Activated CD8-positive, alpha-beta T cell treated with anti-CD3 and anti-CD28 coated beads for 36 hours (primary cell): ENCODE data around the gene FETUB. TPM values are rescaled to one million over a fixed set of nuclear protein-coding genes. Genes with fewer than 3 reads are reported as not detected.

Experiments used
- ATAC-seq: fragments of 200-7000 bp; cut with Tn5 transposase; one replicate; pipeline ENCODE4 v1.10.0; 2021; ENCODE audit warnings: mild to moderate bottlenecking, moderate library complexity
- CTCF ChIA-PET: fragments of 350-600 bp; sonication (Branson Sonifier 250); formaldehyde crosslinking; loops from one replicate; lab custom pipeline; 2021; ENCODE audit warnings: antibody characterized with exemption; lab: Charles Lee
- POLR2A ChIA-PET: fragments of 350-600 bp; sonication (Branson Sonifier 250); formaldehyde crosslinking; loops from one replicate; lab custom pipeline; 2021; ENCODE audit warnings: antibody characterized with exemption; lab: Charles Lee
- DNase-seq: peaks from one replicate; pipeline ENCODE4 v3.0.0-alpha.2; 2020
- H3K27ac Mint-ChIP-seq: one replicate; pipeline ENCODE4 v1.8.0; 2021; ENCODE audit warnings: mild to moderate bottlenecking, mixed read lengths
- H3K27me3 Mint-ChIP-seq: one replicate; pipeline ENCODE4 v1.8.0; 2021; ENCODE audit warnings: mixed read lengths
- H3K36me3 Mint-ChIP-seq: one replicate; pipeline ENCODE4 v1.8.0; 2021; ENCODE audit warnings: low read depth, mixed read lengths
- H3K4me1 Mint-ChIP-seq: one replicate; pipeline ENCODE4 v1.8.0; 2021; ENCODE audit warnings: low read depth, mixed read lengths
- H3K4me3 Mint-ChIP-seq: one replicate; pipeline ENCODE4 v1.8.0; 2021; ENCODE audit warnings: mild to moderate bottlenecking, moderate library complexity, mixed read lengths
- H3K9me3 Mint-ChIP-seq: one replicate; pipeline ENCODE4 v1.8.0; 2021; ENCODE audit warnings: mixed read lengths
- CTCF ChIP-seq: fragments of 200-600 bp; IDR thresholded peaks from one replicate; pipeline ENCODE4 v1.8.0; 2022; ENCODE audit warnings: antibody characterized with exemption, mild to moderate bottlenecking
- intact Hi-C: fragments of 100-400 bp; cut with micrococcal nuclease; formaldehyde crosslinking; loops from one replicate; pipeline ENCODE4 v1.10.0; 2022
- total RNA-seq, 2 experiments: library from RNA; stranded (reverse); gene quantifications; one replicate each; pipeline ENCODE4 v1.2.3, GENCODE V29; 2021

FETUB gene
- total RNA-seq, 2 experiments from 2014 or later: not detected

- DNase-seq (no peak), ATAC-seq (no peak)
- no peak for TF ChIP-seq CTCF
- no peaks in the 10 kb centered on the region for H3K36me3 Mint-ChIP-seq
- peaks cover 6% of the 10 kb centered on the region for H3K4me1 Mint-ChIP-seq
- H3K27ac Mint-ChIP-seq: no peak overlapping the region
- ChIA-PET CTCF (no interaction called here), POLR2A (no interaction called here)
- intact Hi-C loops: no loop called here
- H3K9me3 Mint-ChIP-seq: no peaks in the 10 kb centered on the region
- H3K4me3 Mint-ChIP-seq: no peak overlapping the region
- peaks cover 11% of the 10 kb centered on the region for H3K27me3 Mint-ChIP-seq
Observed at GRCh38 chr3:186664506-186664905, 24.3 kb downstream of the FETUB start.

GRCh38 chr3:186665625-186666188 is 25.5 kb downstream of the FETUB start, which contains the start of gene HRG:
Gene HRG (plus strand): TSS chr3:186666014. CDS start chr3:186666032, 18 bp downstream.
- intact Hi-C loops: no loop called here
- no peak for ATAC-seq
- Mint-ChIP-seq H3K27me3 (peaks cover 10% of the 10 kb centered on the region), H3K4me1 (peaks cover 13% of the 10 kb centered on the region), H3K4me3 (no peak within 1 kb of the TSS), H3K36me3 (no peaks in the 10 kb centered on the region), H3K27ac (no peak within 1 kb of the TSS), H3K9me3 (no peaks in the 10 kb centered on the region)
- no peak for TF ChIP-seq CTCF
- ChIA-PET POLR2A (no interaction called here), CTCF (no interaction called here)
- no peak for DNase-seq

GRCh38 chr3:186668426-186668825 is 28.2 kb downstream of the FETUB start:
- peaks cover 17% of the 10 kb centered on the region for H3K27me3 Mint-ChIP-seq
- intact Hi-C loops: no loop called here
- ChIA-PET POLR2A (no interaction called here), CTCF (interaction anchor here (0.6 kb wide), 1 partner anchor 51 kb away, joined by 3 read pairs; no protein-coding TSS in a partner anchor)
- no peaks in the 10 kb centered on the region for H3K9me3 Mint-ChIP-seq
- H3K4me3 Mint-ChIP-seq: no peak overlapping the region
- ATAC-seq (no peak), DNase-seq (no peak)
- H3K27ac Mint-ChIP-seq: no peak overlapping the region
- H3K36me3 Mint-ChIP-seq: no peaks in the 10 kb centered on the region
- peaks cover 13% of the 10 kb centered on the region for H3K4me1 Mint-ChIP-seq
- no peak for TF ChIP-seq CTCF

GRCh38 chr3:186669378-186670084 is 29.3 kb downstream of the FETUB start:
- DNase-seq (peak; percentile 4), ATAC-seq (peak; percentile 65)
- ChIA-PET POLR2A (interaction anchor here (0.8 kb wide), 1 partner anchor 13 kb away, joined by 3 read pairs; no protein-coding TSS in a partner anchor), CTCF (interaction anchor here (1.5 kb wide), 1 partner anchor 55 kb away, joined by 4 read pairs; no protein-coding TSS in a partner anchor)
- Mint-ChIP-seq H3K9me3 (no peaks in the 10 kb centered on the region), H3K4me3 (no peak overlapping the region), H3K27me3 (peaks cover 19% of the 10 kb centered on the region), H3K27ac (peak overlapping the region; percentile 57), H3K36me3 (no peaks in the 10 kb centered on the region), H3K4me1 (peaks cover 13% of the 10 kb centered on the region)
- no peak for TF ChIP-seq CTCF
- intact Hi-C loops: no loop called here

GRCh38 chr3:186670155-186670554 is 30.0 kb downstream of the FETUB start:
- Mint-ChIP-seq H3K9me3 (no peaks in the 10 kb centered on the region), H3K27me3 (peaks cover 20% of the 10 kb centered on the region), H3K4me1 (peaks cover 13% of the 10 kb centered on the region), H3K27ac (no peak overlapping the region), H3K36me3 (no peaks in the 10 kb centered on the region), H3K4me3 (no peak overlapping the region)
- CTCF ChIA-PET: interaction anchor here (1.5 kb wide), 1 partner anchor 55 kb away, joined by 4 read pairs; no protein-coding TSS in a partner anchor
- TF ChIP-seq CTCF: no peak
- intact Hi-C loops: no loop called here
- POLR2A ChIA-PET: interaction anchor here (0.8 kb wide), 1 partner anchor 12 kb away, joined by 3 read pairs; no protein-coding TSS in a partner anchor
- DNase-seq (no peak), ATAC-seq (peak; percentile 13)
